Neutrophil (primary cell): Measurements from ENCODE around the gene NAP1L4.

Experiments used
- H3K27ac ChIP-seq: fragments of 200-600 bp; sonication (generic); 2 replicates; pipeline ENCODE4 v1.5.1; 2016; ENCODE audit warnings: mild to moderate bottlenecking, moderate library complexity
- H3K27me3 ChIP-seq: fragments of 200-600 bp; sonication (generic); 2 replicates; pipeline ENCODE4 v1.6.0; 2016; ENCODE audit warnings: mild to moderate bottlenecking
- H3K36me3 ChIP-seq: fragments of 200-600 bp; sonication (generic); 2 replicates; pipeline ENCODE4 v1.5.1; 2017
- H3K4me1 ChIP-seq, 2 experiments: fragments of 200-600 bp in 1 of 2; sonication (generic) in 1 of 2; 1 replicate in 1 of 2; 2 replicates in 1 of 2; pipeline versions ENCODE4 v1.5.1 to v1.6.1; 2013 to 2016; ENCODE audit warnings: low read depth in 1 of 2, low read length in 1 of 2, mild to moderate bottlenecking in 1 of 2, moderate library complexity in 1 of 2; ENCODE audit not compliant: control insufficient read depth in 1 of 2, insufficient read depth in 1 of 2
- H3K4me3 ChIP-seq, 2 experiments: fragments of 200-600 bp in 1 of 2; sonication (generic) in 1 of 2; 1 replicate in 1 of 2; 2 replicates in 1 of 2; pipeline ENCODE4 v1.5.1; 2013 to 2016; ENCODE audit warnings: low read depth in 1 of 2, low read length in 1 of 2, mild to moderate bottlenecking in 1 of 2, moderate library complexity in 1 of 2
- H3K9me3 ChIP-seq: fragments of 200-600 bp; sonication (generic); 2 replicates; pipeline ENCODE4 v1.5.1; 2016
- CTCF ChIP-seq: fragments of 200-600 bp; sonication (generic); IDR thresholded peaks from 2 replicates; pipeline ENCODE4 v1.5.1; 2016; ENCODE audit warnings: antibody characterized with exemption

The NAP1L4 gene

GRCh38 chr11:2922655-2923054 lies 69.5 kb downstream of the NAP1L4 start:
- H3K9me3 ChIP-seq, result no peaks in the 10 kb centered on the region
- H3K27ac ChIP-seq, result no peak overlapping the region
- no peaks in the 10 kb centered on the region for H3K4me1 ChIP-seq
- H3K27me3 ChIP-seq, result peaks cover 15% of the 10 kb centered on the region
- no peak overlapping the region for H3K4me3 ChIP-seq
- TF ChIP-seq CTCF, result no peak
- H3K36me3 ChIP-seq, result no peaks in the 10 kb centered on the region

- Histone ChIP-seq H3K27ac (no peak overlapping the region), H3K27me3 (peaks cover 8% of the 10 kb centered on the region), H3K9me3 (no peaks in the 10 kb centered on the region), H3K4me1 (no peaks in the 10 kb centered on the region), H3K4me3 (no peak overlapping the region), H3K36me3 (no peaks in the 10 kb centered on the region)
- no peak for TF ChIP-seq CTCF
These were observed 70.2 kb downstream of the NAP1L4 start for GRCh38 chr11:2921742-2922493.

GRCh38 chr11:2921261-2921660 lies 70.9 kb downstream of the NAP1L4 start:
- H3K4me3 ChIP-seq, result no peak overlapping the region
- H3K4me1 ChIP-seq, result no peaks in the 10 kb centered on the region
- TF ChIP-seq CTCF, result no peak
- H3K9me3 ChIP-seq, result no peaks in the 10 kb centered on the region
- H3K36me3 ChIP-seq, result no peaks in the 10 kb centered on the region
- H3K27ac ChIP-seq, result no peak overlapping the region
- H3K27me3 ChIP-seq, result peaks cover under 1% of the 10 kb centered on the region

GRCh38 chr11:2920343-2920742 lies 71.8 kb downstream of the NAP1L4 start:
- Histone ChIP-seq H3K36me3 (no peaks in the 10 kb centered on the region), H3K9me3 (no peaks in the 10 kb centered on the region), H3K4me3 (no peak overlapping the region), H3K27me3 (no peaks in the 10 kb centered on the region), H3K4me1 (no peaks in the 10 kb centered on the region), H3K27ac (no peak overlapping the region)
- TF ChIP-seq CTCF, result no peak

GRCh38 chr11:2919837-2920236 lies 72.3 kb downstream of the NAP1L4 start:
- Histone ChIP-seq H3K27me3 (peaks cover 3% of the 10 kb centered on the region), H3K4me1 (no peaks in the 10 kb centered on the region), H3K27ac (no peak overlapping the region), H3K36me3 (no peaks in the 10 kb centered on the region), H3K9me3 (no peaks in the 10 kb centered on the region), H3K4me3 (no peak overlapping the region)
- no peak for TF ChIP-seq CTCF
